Measurements from ENCODE around the gene NFATC2. TPM values are rescaled to one million over a fixed set of nuclear protein-coding genes. Genes with fewer than 3 reads are reported as not detected.

Gene NFATC2
- polyA plus RNA-seq, 1 donor from 2014 or later, result not detected

DNA sequence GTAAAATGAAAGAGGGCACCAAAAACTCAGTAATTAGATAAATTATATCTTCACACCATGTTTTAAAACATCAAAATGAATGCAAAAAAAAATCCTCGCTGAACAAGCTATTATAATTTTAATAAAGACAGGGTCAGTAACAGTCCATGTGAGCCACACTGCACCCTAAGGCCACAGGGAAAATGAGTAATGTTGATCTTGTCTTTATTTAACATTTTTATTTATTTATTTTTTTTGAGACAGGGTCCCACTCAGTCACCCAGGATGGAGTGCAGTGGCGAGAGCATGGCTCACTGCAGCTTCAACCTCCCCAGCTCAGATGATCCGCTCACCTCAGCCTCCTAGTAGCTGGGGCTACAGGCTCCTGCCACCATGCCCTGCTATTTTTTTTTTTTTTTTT is 8.7 kb upstream of the NFATC2 start:
- Histone ChIP-seq H3K27ac (ENCODE audit: low read length) (no peak overlapping the region), H3K36me3 (ENCODE audit: insufficient read depth, low read length) (no peaks in the 10 kb centered on the region), H3K9me2 (ENCODE audit: insufficient read depth, low read length) (no peaks in the 10 kb centered on the region), H3F3A (ENCODE audit: insufficient read depth, low read length, poor library complexity, severe bottlenecking) (no peaks in the 10 kb centered on the region), H3K79me2 (replicated peaks; ENCODE audit: insufficient read depth, low read length) (no peaks in the 10 kb centered on the region), H3K4me3 (ENCODE audit: low read length) (no peak overlapping the region), H3K27me3 (ENCODE audit: insufficient read depth, low read depth, low read length) (no peaks in the 10 kb centered on the region), H3K9me3 (ENCODE audit: low read length) (no peaks in the 10 kb centered on the region), H3K9ac (ENCODE audit: low read length) (no peak overlapping the region), H2AFZ (ENCODE audit: low read depth, low read length) (no peak overlapping the region), H3K4me2 (ENCODE audit: low read length) (no peak overlapping the region), H4K20me1 (ENCODE audit: insufficient read depth) (no peaks in the 10 kb centered on the region)
- TF ChIP-seq RAD21 (conservative IDR thresholded peaks at IDR 0.05), result no peak
- TF ChIP-seq SMC3 (conservative IDR thresholded peaks at IDR 0.05; ENCODE audit: poor library complexity), result no peak
- TF ChIP-seq POLR2AphosphoS5 (IDR thresholded peaks at IDR 0.05), result no peak
- TF ChIP-seq EZH2 (IDR thresholded peaks at IDR 0.05; ENCODE audit: borderline replicate concordance, insufficient read depth, low read length, poor library complexity, severe bottlenecking), result no peak
- TF ChIP-seq MXI1 (conservative IDR thresholded peaks at IDR 0.05; ENCODE audit: poor library complexity, severe bottlenecking), result no peak
- TF ChIP-seq, protein P1, sequence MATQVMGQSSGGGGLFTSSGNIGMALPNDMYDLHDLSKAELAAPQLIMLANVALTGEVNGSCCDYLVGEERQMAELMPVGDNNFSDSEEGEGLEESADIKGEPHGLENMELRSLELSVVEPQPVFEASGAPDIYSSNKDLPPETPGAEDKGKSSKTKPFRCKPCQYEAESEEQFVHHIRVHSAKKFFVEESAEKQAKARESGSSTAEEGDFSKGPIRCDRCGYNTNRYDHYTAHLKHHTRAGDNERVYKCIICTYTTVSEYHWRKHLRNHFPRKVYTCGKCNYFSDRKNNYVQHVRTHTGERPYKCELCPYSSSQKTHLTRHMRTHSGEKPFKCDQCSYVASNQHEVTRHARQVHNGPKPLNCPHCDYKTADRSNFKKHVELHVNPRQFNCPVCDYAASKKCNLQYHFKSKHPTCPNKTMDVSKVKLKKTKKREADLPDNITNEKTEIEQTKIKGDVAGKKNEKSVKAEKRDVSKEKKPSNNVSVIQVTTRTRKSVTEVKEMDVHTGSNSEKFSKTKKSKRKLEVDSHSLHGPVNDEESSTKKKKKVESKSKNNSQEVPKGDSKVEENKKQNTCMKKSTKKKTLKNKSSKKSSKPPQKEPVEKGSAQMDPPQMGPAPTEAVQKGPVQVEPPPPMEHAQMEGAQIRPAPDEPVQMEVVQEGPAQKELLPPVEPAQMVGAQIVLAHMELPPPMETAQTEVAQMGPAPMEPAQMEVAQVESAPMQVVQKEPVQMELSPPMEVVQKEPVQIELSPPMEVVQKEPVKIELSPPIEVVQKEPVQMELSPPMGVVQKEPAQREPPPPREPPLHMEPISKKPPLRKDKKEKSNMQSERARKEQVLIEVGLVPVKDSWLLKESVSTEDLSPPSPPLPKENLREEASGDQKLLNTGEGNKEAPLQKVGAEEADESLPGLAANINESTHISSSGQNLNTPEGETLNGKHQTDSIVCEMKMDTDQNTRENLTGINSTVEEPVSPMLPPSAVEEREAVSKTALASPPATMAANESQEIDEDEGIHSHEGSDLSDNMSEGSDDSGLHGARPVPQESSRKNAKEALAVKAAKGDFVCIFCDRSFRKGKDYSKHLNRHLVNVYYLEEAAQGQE (IDR thresholded peaks at IDR 0.05; ENCODE audit: borderline replicate concordance), result no peak
- TF ChIP-seq CTCF (IDR thresholded peaks at IDR 0.05; ENCODE audit: poor library complexity, severe bottlenecking), result no peak
- TF ChIP-seq TAF1 (IDR thresholded peaks at IDR 0.05; ENCODE audit: low read depth), result no peak
- TF ChIP-seq EP300 (conservative IDR thresholded peaks at IDR 0.05; ENCODE audit: poor library complexity, severe bottlenecking), result no peak

DNA sequence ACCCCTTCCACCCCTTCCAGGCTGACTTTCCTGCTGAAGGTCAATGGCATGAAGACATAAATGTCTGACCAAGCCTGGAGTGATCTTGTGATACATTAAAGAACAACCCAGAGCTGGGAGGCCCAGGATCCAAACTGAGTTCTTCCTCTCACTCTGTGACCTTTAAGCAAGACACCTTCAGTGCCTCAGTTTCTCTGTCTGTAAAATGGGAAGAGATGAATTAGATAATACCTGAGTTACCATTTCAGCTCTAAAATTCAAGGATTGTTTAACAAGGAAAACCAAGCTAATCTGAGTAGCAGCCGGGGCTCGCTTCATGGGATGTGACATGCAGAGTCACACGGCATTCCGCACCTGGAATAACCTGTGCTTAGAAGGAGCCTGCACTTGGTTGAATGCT is 7.0 kb upstream of the NFATC2 start:
- no peak overlapping the region for H3K4me3 ChIP-seq (ENCODE audit: low read length)
- no peak overlapping the region for H3K9ac ChIP-seq (ENCODE audit: low read length)
- no peak overlapping the region for H3K27ac ChIP-seq (ENCODE audit: low read length)
- H3F3A ChIP-seq (ENCODE audit: insufficient read depth, low read length, poor library complexity, severe bottlenecking), result no peaks in the 10 kb centered on the region
- H3K27me3 ChIP-seq (ENCODE audit: insufficient read depth, low read depth, low read length), result no peaks in the 10 kb centered on the region
- no peaks in the 10 kb centered on the region for H4K20me1 ChIP-seq (ENCODE audit: insufficient read depth)
- TF ChIP-seq RAD21 (conservative IDR thresholded peaks at IDR 0.05) (no peak), MXI1 (conservative IDR thresholded peaks at IDR 0.05; ENCODE audit: poor library complexity, severe bottlenecking) (no peak), SMC3 (conservative IDR thresholded peaks at IDR 0.05; ENCODE audit: poor library complexity) (no peak), CTCF (IDR thresholded peaks at IDR 0.05; ENCODE audit: poor library complexity, severe bottlenecking) (no peak), POLR2AphosphoS5 (IDR thresholded peaks at IDR 0.05) (no peak), EP300 (conservative IDR thresholded peaks at IDR 0.05; ENCODE audit: poor library complexity, severe bottlenecking) (no peak), EZH2 (IDR thresholded peaks at IDR 0.05; ENCODE audit: borderline replicate concordance, insufficient read depth, low read length, poor library complexity, severe bottlenecking) (no peak), TAF1 (IDR thresholded peaks at IDR 0.05; ENCODE audit: low read depth) (no peak)
- TF ChIP-seq, protein P1 (IDR thresholded peaks at IDR 0.05; ENCODE audit: borderline replicate concordance), result no peak
- no peaks in the 10 kb centered on the region for H3K9me3 ChIP-seq (ENCODE audit: low read length)
- H3K79me2 ChIP-seq (replicated peaks; ENCODE audit: insufficient read depth, low read length), result no peaks in the 10 kb centered on the region
- no peaks in the 10 kb centered on the region for H3K36me3 ChIP-seq (ENCODE audit: insufficient read depth, low read length)
- no peaks in the 10 kb centered on the region for H3K9me2 ChIP-seq (ENCODE audit: insufficient read depth, low read length)
- no peak overlapping the region for H2AFZ ChIP-seq (ENCODE audit: low read depth, low read length)
- H3K4me2 ChIP-seq (ENCODE audit: low read length), result no peak overlapping the region
